ENCODE data around the gene DACH1. TPM values are rescaled to one million over a fixed set of nuclear protein-coding genes. Genes with fewer than 3 reads are reported as not detected.

DACH1 gene
- total and polyA plus RNA-seq, 4 donors = 0.32 to 5.4 (median 0.50) TPM; not detected in 1

DNA sequence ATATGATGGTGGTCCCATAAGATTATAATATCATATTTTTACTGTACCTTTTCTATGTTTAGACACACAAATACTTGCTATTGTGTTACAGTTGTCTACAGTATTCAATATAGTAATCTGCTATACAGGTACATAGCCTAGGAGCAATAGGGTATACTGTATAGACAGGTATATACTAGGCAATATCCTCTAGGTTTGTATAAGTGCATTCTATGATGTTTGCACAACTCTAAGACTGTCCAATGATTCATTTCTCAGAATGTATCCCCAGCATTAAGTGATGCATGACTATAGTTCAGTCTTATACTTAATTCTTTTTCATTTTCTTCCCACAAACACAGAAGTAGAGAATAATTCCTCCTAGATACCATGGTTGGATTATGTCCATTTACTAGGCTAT, 383.3 kb downstream of the DACH1 start:
- no peaks in the 10 kb centered on the region for H3K27me3 ChIP-seq (ENCODE audit: control insufficient read depth in 1 of 2, insufficient read depth in 2 of 2, low read length in 1 of 2)
- H3K4me1 ChIP-seq (ENCODE audit: control insufficient read depth in 1 of 2, insufficient read depth in 2 of 2, low read length in 2 of 2) = no peaks in the 10 kb centered on the region
- no peaks in the 10 kb centered on the region for H3K9me3 ChIP-seq (ENCODE audit: control insufficient read depth, low read length)
- no peak for ATAC-seq (ENCODE audit: low FRiP score)
- no peaks in the 10 kb centered on the region for H3K36me3 ChIP-seq (ENCODE audit: control insufficient read depth in 1 of 2, insufficient read depth in 2 of 2, low read length in 1 of 2)
- H3K27ac ChIP-seq (ENCODE audit: low read depth in 1 of 2, low read length in 2 of 2) = no peak overlapping the region
- intact Hi-C loops (cut with DNase I) = no loop called here
- DNase-seq = no peak
- no peak overlapping the region for H3K4me3 ChIP-seq (ENCODE audit: low read length in 2 of 2)

GRCh38 chr13:71481501-71481900, 385.5 kb downstream of the DACH1 start:
- intact Hi-C loops (cut with DNase I) = no loop called here
- ATAC-seq (ENCODE audit: low FRiP score) = no peak
- Histone ChIP-seq H3K27me3 (ENCODE audit: control insufficient read depth in 1 of 2, insufficient read depth in 2 of 2, low read length in 1 of 2) (no peaks in the 10 kb centered on the region), H3K4me1 (ENCODE audit: control insufficient read depth in 1 of 2, insufficient read depth in 2 of 2, low read length in 2 of 2) (no peaks in the 10 kb centered on the region), H3K36me3 (ENCODE audit: control insufficient read depth in 1 of 2, insufficient read depth in 2 of 2, low read length in 1 of 2) (no peaks in the 10 kb centered on the region), H3K27ac (ENCODE audit: low read depth in 1 of 2, low read length in 2 of 2) (no peak overlapping the region), H3K9me3 (ENCODE audit: control insufficient read depth, low read length) (no peaks in the 10 kb centered on the region), H3K4me3 (ENCODE audit: low read length in 2 of 2) (no peak overlapping the region)
- 72 to 77% methylated on average over 3 of the region's 3 CpGs for WGBS, 2 donors
- DNase-seq = no peak

DNA sequence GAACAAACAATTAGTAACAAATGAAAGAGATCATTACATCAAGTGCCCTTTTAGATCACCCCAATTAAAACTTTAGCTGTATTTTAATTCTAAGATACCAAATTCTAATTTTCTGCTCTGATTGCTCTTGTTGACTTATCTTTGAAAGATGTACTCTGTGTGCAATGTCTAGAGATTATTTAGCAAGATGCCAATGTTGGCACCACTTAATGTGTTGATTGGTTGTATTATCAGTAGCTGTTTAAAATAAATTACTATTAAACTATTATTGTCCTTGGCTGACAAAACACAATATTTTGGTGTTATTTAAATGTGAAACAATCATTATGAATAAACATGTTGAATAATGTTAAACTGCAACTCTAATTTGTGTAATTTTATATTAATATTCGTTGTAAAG, 386.0 kb downstream of the DACH1 start:
- Histone ChIP-seq H3K9me3 (ENCODE audit: control insufficient read depth, low read length) (no peaks in the 10 kb centered on the region), H3K27me3 (ENCODE audit: control insufficient read depth in 1 of 2, insufficient read depth in 2 of 2, low read length in 1 of 2) (no peaks in the 10 kb centered on the region), H3K4me1 (ENCODE audit: control insufficient read depth in 1 of 2, insufficient read depth in 2 of 2, low read length in 2 of 2) (no peaks in the 10 kb centered on the region), H3K4me3 (ENCODE audit: low read length in 2 of 2) (no peak overlapping the region), H3K36me3 (ENCODE audit: control insufficient read depth in 1 of 2, insufficient read depth in 2 of 2, low read length in 1 of 2) (no peaks in the 10 kb centered on the region), H3K27ac (ENCODE audit: low read depth in 1 of 2, low read length in 2 of 2) (no peak overlapping the region)
- no peak for ATAC-seq (ENCODE audit: low FRiP score)
- 75 to 80% methylated on average over 1 of the region's 1 CpG for WGBS, 2 donors
- no peak for DNase-seq
- intact Hi-C loops (cut with DNase I) = no loop called here

- Histone ChIP-seq H3K36me3 (ENCODE audit: control insufficient read depth in 1 of 2, insufficient read depth in 2 of 2, low read length in 1 of 2) (no peaks in the 10 kb centered on the region), H3K27me3 (ENCODE audit: control insufficient read depth in 1 of 2, insufficient read depth in 2 of 2, low read length in 1 of 2) (no peaks in the 10 kb centered on the region), H3K4me3 (ENCODE audit: low read length in 2 of 2) (no peak overlapping the region), H3K9me3 (ENCODE audit: control insufficient read depth, low read length) (no peaks in the 10 kb centered on the region), H3K27ac (ENCODE audit: low read depth in 1 of 2, low read length in 2 of 2) (no peak overlapping the region), H3K4me1 (ENCODE audit: control insufficient read depth in 1 of 2, insufficient read depth in 2 of 2, low read length in 2 of 2) (no peaks in the 10 kb centered on the region)
- intact Hi-C loops (cut with DNase I) = no loop called here
- WGBS, 2 donors = 59 to 60% methylated on average over 6 of the region's 6 CpGs
- DNase-seq (no peak), ATAC-seq (ENCODE audit: low FRiP score) (no peak)
Observed at GRCh38 chr13:71477735-71478134, 389.3 kb downstream of the DACH1 start.

DNA sequence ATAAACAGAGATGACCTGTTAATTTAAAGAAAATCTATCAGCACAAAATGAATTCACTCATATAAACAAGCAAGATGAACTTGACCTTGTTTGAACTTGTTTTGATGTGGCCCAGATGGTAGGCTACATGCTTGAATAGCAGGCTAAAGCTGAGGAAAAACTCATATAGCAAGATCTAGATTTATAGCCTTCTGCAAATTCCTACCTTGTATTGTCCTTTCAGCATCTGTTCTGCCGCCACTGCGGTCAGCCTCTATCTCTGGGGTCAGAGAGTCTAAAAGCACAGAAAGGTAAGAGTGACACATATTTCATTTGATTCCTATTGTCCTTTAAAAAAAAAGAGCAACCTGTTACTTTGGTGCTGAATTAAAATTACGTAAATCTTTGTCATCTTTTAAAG, 392.1 kb downstream of the DACH1 start:
- Histone ChIP-seq H3K27me3 (ENCODE audit: control insufficient read depth in 1 of 2, insufficient read depth in 2 of 2, low read length in 1 of 2) (no peaks in the 10 kb centered on the region), H3K27ac (ENCODE audit: low read depth in 1 of 2, low read length in 2 of 2) (no peak overlapping the region), H3K36me3 (ENCODE audit: control insufficient read depth in 1 of 2, insufficient read depth in 2 of 2, low read length in 1 of 2) (no peaks in the 10 kb centered on the region), H3K9me3 (ENCODE audit: control insufficient read depth, low read length) (no peaks in the 10 kb centered on the region), H3K4me1 (ENCODE audit: control insufficient read depth in 1 of 2, insufficient read depth in 2 of 2, low read length in 2 of 2) (no peaks in the 10 kb centered on the region), H3K4me3 (ENCODE audit: low read length in 2 of 2) (no peak overlapping the region)
- ATAC-seq (ENCODE audit: low FRiP score) = no peak
- WGBS, 2 donors = 69 to 76% methylated on average over 3 of the region's 3 CpGs
- intact Hi-C loops (cut with DNase I) = no loop called here
- no peak for DNase-seq

GRCh38 chr13:71469626-71470025, 397.4 kb downstream of the DACH1 start:
- WGBS, 2 donors = 53 to 66% methylated on average over 1 of the region's 1 CpG
- no peaks in the 10 kb centered on the region for H3K4me1 ChIP-seq (ENCODE audit: control insufficient read depth in 1 of 2, insufficient read depth in 2 of 2, low read length in 2 of 2)
- no peaks in the 10 kb centered on the region for H3K27me3 ChIP-seq (ENCODE audit: control insufficient read depth in 1 of 2, insufficient read depth in 2 of 2, low read length in 1 of 2)
- no peaks in the 10 kb centered on the region for H3K36me3 ChIP-seq (ENCODE audit: control insufficient read depth in 1 of 2, insufficient read depth in 2 of 2, low read length in 1 of 2)
- H3K4me3 ChIP-seq (ENCODE audit: low read length in 2 of 2) = no peak overlapping the region
- DNase-seq (no peak), ATAC-seq (ENCODE audit: low FRiP score) (no peak)
- no peak overlapping the region for H3K27ac ChIP-seq (ENCODE audit: low read depth in 1 of 2, low read length in 2 of 2)
- H3K9me3 ChIP-seq (ENCODE audit: control insufficient read depth, low read length) = no peaks in the 10 kb centered on the region
- intact Hi-C loops (cut with DNase I) = no loop called here

DNA sequence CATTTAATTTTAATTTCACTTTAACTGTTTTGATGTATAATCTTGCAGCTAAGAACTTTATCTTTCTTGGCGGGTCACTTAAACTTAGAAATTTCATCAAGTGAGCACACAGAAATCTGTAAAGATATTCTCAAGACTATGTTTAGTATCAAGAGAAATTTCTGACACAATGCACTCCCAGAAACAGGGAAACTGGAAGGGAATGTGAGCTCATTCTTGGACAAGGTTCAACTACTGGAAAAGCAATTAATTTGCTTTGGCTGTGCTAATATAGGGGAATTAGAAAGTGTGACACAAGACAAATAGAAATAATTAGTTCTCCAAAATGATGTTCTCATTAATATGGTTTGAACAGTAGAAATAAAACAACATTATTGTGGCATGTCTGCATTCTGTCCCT, 402.3 kb downstream of the DACH1 start:
- WGBS, 2 donors = 4 to 8% methylated on average over 1 of the region's 1 CpG
- Histone ChIP-seq H3K9me3 (ENCODE audit: control insufficient read depth, low read length) (no peaks in the 10 kb centered on the region), H3K4me3 (ENCODE audit: low read length in 2 of 2) (no peak overlapping the region), H3K4me1 (ENCODE audit: control insufficient read depth in 1 of 2, insufficient read depth in 2 of 2, low read length in 2 of 2) (no peaks in the 10 kb centered on the region), H3K27ac (ENCODE audit: low read depth in 1 of 2, low read length in 2 of 2) (no peak overlapping the region), H3K36me3 (ENCODE audit: control insufficient read depth in 1 of 2, insufficient read depth in 2 of 2, low read length in 1 of 2) (no peaks in the 10 kb centered on the region), H3K27me3 (ENCODE audit: control insufficient read depth in 1 of 2, insufficient read depth in 2 of 2, low read length in 1 of 2) (no peaks in the 10 kb centered on the region)
- ATAC-seq (ENCODE audit: low FRiP score) = no peak
- intact Hi-C loops (cut with DNase I) = no loop called here
- DNase-seq = no peak

DNA sequence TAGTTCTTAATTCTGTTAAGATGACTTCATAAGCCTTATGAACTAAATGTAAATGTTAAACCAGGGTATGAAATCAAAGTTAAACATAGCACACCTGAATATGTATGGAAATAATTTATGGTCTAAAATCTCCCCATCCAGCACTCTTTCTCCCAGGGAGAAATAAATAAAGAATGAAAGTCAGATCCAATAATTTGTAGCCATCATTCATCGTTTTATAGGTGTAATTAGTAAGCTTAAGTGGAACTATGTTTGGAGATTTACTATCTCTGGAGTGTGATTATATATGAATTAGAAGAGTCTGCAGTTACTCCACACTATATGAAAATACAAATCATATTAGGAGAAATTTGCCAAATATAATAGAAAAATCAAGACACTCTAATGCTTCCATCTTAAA, 405.1 kb downstream of the DACH1 start:
- DNase-seq = no peak
- Histone ChIP-seq H3K27me3 (ENCODE audit: control insufficient read depth in 1 of 2, insufficient read depth in 2 of 2, low read length in 1 of 2) (no peaks in the 10 kb centered on the region), H3K4me3 (ENCODE audit: low read length in 2 of 2) (no peak overlapping the region), H3K4me1 (ENCODE audit: control insufficient read depth in 1 of 2, insufficient read depth in 2 of 2, low read length in 2 of 2) (no peaks in the 10 kb centered on the region), H3K27ac (ENCODE audit: low read depth in 1 of 2, low read length in 2 of 2) (no peak overlapping the region), H3K36me3 (ENCODE audit: control insufficient read depth in 1 of 2, insufficient read depth in 2 of 2, low read length in 1 of 2) (no peaks in the 10 kb centered on the region), H3K9me3 (ENCODE audit: control insufficient read depth, low read length) (no peaks in the 10 kb centered on the region)
- intact Hi-C loops (cut with DNase I) = no loop called here
- ATAC-seq (ENCODE audit: low FRiP score) = no peak
- WGBS, 2 donors = 79 to 82% methylated on average over 1 of the region's 1 CpG

DNA sequence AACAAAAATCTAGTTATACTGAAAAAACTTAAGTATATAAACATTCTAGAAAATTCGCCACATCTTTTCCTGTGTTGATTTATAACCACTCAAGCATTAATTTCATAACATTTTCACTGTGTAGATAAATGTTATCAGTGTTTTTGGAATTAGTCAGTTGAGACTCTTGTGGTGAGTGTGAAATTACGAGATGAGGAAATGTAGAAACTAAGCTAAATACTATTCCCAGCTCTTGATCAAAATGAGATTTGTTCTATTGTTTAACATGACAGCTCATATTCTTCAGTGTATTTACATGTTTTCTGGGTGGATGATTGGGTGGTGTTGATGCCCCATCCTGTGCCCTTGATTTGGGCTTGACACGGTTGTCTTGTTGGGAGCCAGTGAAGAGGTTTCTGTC, 406.8 kb downstream of the DACH1 start:
- intact Hi-C loops (cut with DNase I) = no loop called here
- H3K4me3 ChIP-seq (ENCODE audit: low read length in 2 of 2) = no peak overlapping the region
- no peaks in the 10 kb centered on the region for H3K9me3 ChIP-seq (ENCODE audit: control insufficient read depth, low read length)
- H3K36me3 ChIP-seq (ENCODE audit: control insufficient read depth in 1 of 2, insufficient read depth in 2 of 2, low read length in 1 of 2) = no peaks in the 10 kb centered on the region
- no peaks in the 10 kb centered on the region for H3K4me1 ChIP-seq (ENCODE audit: control insufficient read depth in 1 of 2, insufficient read depth in 2 of 2, low read length in 2 of 2)
- DNase-seq = no peak
- ATAC-seq (ENCODE audit: low FRiP score) = no peak
- H3K27ac ChIP-seq (ENCODE audit: low read depth in 1 of 2, low read length in 2 of 2) = no peak overlapping the region
- 4 to 11% methylated on average over 3 of the region's 3 CpGs for WGBS, 2 donors
- no peaks in the 10 kb centered on the region for H3K27me3 ChIP-seq (ENCODE audit: control insufficient read depth in 1 of 2, insufficient read depth in 2 of 2, low read length in 1 of 2)

Measured in aorta (tissue), 5 donors.